DMS153 treated with DMSO at 0.1 percent for 48 hours (cell line): ENCODE data around the gene PTPRR.

ENCODE experiments used
- DNase-seq: peaks from one replicate; lab custom pipeline; 2025; ENCODE audit not compliant: unreplicated experiment; lab: John Stamatoyannopoulos, UW

PTPRR gene

DNA sequence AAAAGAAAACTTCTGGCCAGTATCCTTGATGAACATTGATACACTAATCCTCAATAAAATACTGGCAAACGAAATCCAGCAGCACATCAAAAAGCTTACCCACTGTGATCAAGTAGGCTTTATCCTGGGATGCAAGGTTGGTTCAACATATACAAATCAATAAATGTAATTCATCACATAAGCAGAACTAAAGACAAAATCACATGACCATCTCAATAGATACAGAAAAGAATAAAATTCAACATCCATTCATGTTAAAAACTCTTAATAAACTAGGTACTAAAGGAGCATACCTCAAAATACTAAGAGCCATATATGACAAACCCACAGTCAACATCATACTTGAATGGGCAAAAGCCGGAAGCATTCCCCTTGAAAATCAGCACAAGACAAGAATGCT, 211.5 kb downstream of the PTPRR start:
- DNase-seq, result no peak

DNA sequence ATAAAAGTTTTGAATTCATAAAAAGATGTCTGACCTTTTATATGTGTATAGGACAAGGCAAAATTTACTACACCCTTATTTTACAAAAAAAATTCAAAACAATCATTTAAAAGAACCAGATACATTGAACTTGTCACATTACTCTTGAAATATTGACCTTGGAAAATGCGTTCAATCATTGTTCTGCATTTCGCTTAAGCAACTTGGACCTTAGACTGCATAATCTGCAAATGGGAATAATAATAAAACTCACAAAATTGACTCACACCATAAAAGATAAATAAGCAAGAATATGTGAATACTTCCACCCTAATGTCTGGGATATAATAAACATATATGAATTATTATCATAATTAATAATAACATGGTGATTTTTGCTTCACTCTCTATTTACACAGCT, 213.9 kb downstream of the PTPRR start:
- DNase-seq, result no peak

DNA sequence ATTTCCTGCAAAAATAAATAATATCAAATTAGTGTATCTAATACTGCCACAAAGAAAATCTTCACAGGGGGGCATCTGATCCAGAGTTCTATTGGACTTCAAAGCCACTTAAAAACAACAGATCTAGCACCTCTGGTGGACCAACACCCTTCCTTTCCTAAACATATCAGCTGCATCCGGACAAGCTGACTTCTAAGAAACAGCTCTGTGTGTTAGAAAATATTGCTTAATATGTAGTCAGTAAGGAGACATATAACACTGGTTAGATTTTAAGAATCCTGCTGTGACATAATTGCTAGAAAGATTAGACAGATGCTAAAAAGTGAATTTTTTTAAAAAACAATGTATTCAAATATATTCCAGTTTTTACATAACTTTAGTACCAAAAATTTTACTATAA, 222.2 kb downstream of the PTPRR start:
- no peak for DNase-seq

DNA sequence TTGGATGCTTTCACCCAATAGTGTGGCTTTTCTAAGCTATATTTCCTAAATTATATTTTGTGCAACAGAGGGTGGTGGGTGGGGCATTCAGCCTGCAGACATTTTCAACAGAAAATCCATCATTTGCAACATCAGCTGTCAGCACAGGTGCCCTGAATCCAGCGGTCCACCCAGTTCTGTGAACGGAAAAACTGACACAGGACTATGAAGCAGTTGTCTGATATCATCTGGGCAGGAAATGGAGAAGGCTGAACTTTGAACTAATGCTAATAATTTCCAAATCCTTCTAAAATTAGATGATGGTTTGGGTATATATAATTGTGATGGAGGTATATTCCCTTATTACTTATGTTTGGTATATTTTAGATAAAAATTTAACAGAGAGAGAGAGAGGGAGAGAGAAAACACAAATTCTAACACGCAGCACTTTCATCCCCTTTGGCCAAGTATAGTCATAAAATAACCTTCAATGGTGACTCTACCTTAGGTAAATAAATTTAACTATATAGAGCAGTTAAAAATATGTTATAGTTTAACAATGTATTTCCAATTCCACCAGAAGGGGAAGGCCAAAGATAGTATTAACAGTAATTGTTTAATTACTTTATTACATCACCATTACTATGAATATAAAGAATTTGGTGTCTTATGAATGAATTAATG, 225.0 kb downstream of the PTPRR start:
- no peak for DNase-seq

DNA sequence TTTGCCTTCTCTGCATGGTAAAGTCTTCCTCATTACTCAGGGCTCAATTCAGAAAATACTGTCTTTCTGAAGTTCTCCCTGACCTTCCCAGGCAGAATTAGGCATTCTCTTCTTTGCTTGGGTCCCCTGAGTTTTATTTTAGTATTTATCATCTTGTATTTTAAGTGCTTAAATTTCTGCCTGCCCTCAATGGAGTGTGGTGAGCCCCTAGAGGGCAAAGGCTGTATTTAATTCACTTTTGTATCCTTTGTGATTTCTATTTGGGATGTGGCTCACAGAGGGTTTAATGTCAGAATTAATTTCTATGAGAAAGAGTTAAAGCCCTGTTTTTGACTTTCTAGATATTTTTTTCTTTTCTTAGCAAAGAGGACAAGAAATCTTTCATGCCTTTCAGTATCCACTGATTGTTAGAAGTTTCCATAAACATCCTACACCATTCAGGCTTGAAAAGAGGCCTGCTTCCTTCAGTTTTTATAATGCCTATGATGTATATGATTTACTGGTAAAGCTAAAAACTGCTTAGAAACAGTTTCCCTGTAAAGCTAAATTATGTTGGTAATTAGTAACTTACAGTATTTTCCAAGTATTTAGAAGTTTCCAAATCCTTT, 227.8 kb downstream of the PTPRR start:
- no peak for DNase-seq

DNA sequence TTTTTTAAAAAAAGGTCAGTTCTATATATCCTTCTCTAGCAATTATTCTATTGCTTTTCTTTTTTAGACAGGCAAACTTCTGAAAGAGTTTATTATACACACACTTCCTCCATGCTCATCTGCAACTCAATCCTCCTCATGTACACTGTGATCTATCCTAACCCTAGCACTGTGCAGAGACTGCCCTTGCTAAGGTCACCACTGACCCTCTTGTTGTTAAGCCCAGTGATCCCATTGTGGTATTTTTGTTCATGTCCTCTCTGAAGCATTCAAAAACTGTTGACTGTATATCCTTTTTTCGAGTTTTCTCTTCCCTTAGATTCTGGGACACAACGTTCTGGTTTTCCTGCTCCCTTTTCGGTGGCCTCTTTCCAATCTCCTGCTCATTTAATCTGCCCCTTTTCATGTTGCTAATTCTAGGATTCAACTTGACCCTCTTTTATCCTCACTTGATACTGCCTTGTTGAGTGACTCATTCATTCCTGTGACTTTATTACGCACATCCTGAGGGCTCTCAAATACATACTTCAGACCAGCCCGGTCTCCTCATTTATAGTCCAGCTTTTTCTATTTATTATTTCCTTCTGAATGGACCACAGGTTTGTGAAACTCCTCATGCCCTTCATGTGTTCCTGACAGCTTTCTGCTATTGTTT, 229.4 kb downstream of the PTPRR start:
- no peak for DNase-seq

DNA sequence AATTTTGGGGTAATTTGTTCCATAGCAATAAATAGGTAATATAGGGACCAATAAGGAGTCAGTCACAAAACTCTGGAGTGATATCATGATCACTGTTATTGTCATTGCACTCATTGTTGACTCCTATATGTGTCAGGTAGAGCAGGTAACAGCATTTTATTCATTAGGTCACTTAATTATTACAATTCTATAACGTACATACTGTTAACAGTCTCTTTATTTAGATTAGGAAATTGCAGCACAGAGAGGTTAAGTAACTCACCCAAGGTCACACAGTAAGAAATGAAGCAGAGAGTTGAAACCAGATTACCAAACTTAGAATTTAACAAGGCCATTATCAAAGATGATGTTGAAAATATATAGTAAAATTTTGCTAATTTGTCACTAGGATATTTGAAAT, 233.6 kb downstream of the PTPRR start:
- no peak for DNase-seq

DNA sequence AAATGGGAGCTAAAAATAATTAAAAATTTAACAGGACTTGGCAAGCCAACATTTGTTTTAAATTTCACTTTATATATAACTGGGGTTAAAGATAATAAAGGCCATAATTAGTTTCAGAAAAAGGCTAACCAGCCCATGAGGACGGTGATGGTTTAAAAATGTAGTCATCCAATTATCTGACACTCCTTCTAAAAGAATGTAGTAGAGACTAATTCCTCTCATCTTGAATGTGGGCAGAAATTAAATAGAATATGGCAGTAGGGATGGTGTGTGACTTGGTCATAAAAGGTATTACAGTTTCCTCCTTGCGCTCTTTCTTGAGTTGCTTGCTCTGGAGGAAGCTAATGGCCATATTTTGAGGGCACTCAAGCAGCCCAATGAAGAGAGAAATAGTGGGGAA, 234.2 kb downstream of the PTPRR start:
- no peak for DNase-seq

DNA sequence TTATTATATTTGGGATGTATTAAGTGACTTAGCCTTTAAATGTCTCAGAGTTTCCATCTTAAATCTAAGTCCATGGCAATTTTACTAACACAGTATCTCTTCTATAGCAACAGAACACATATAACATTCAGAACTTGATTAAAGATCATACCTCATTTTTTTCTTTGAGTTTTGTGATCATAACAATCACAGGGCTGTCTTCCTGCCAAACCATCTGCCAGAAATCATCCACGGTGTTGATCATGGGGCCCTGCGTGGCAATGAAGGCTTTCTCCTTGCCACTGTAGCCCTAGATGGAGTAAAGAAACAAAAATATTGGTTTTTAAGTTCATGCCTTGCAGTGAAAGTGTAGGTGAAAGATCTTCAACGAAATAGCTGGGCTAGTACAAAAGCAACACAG, 236.6 kb downstream of the PTPRR start:
- DNase-seq, result no peak

DNA sequence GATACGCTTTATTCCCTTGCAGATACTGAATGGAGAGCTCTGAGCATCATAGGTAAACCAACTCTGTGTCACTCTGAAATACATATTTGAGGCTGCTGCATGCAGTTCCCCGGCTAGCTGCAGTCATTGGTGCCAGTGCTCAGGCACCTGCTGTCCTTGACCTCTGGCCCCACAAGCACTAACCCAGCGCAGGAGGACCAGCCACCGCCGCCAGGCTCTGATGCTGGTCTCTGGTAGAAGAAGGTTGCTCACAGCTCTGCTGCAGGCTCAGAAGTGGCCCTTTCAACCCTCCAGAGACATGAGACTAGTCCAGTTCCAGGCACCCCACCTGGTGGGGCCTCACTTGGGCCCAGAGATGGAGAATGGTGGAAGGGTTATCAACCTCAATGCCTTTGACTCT, 248.8 kb downstream of the PTPRR start:
- no peak for DNase-seq

DNA sequence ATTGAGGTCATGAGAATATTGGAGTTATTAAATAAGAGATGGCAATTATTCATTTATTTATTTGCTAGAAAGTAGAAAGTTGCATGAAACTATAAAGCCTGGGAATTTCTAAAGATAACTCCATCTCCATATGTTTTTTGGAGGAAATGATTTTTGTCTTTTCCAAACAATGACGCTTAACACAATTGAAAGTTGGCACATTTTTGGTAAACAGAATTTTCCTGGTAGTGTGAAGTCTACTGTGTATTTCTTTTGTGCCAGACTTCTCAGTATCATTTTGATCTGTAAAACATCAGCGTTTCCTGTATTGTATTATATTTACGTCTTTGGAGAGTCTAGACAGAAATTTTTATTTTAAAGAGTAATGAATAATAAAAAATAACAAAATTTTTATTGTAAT, 249.6 kb downstream of the PTPRR start:
- DNase-seq, result no peak

DNA sequence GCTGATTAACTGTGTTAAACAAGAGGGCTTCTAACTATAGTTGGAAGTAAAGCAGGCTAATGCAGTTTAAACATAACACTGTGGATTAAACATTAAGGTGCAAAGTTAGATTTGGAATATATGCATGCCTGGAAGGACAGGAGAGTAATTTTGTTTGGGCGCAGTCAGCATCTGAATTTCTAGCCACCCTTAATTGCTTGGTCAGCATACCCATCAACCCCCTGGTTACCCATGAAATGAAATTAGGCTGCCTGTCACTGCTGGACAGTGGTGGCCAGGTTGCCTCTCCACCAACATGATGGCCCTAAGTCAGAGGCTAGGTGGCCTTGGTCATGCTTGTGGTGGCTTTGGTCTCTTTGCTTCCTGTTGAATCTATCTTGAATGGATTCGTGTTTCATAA, 253.3 kb downstream of the PTPRR start:
- DNase-seq, result no peak

DNA sequence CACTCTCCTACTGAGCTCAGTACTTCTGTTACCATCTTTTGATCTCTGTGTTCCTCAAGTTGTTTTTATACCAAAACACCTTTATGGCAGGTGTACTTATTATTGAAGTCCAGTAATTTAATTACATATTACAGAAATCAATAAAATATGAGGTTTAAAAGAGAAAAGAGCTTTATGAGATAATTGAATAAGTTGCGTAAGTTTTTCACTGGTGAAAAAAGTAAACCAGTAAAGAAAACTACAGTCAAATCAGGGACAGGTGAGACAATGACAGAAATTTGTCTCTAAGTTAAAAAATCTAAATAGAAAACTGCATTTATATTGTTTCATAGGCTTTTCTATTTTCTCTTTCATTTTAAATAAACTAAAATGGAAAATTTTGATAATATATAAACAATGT, 254.2 kb downstream of the PTPRR start:
- DNase-seq, result no peak

DNA sequence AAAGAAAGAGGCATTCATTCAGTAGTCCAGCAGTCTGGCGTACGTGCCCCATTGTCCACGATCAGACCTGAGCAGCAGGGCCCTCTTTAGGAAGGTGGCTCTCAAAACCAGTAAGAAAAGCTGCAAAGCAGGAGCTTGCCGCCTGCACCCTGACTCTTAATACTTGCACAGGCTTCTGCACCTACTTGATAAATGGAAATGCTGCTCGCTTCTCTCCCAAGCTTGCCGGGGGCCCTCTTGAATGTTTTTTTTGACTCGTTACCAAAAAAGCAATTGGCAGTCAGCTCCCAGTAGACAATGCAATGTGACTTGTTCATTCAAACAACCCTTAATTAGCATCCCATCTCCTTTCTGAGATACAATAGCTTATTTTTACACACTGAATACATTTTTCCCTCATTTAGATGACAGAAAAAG, 256.1 kb downstream of the PTPRR start:
- DNase-seq, result no peak

DNA sequence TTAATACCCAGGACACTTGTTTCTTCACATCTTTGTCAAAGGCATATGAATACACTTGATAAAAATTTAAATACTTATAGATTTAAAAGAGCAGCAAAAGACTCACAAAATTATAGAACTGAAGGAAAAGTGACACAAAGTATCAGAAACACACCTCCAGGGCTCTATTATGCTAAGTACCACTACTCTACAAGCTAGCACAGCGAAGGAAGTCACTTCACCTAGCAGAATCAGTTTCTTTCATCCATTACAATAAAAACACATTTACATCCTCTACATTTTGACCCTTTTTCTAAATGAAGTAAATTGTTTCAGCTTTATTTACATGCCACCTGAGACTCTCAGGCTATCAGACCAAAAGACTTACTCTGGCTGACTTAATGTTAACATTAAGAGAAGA, 256.7 kb downstream of the PTPRR start:
- DNase-seq, result no peak

DNA sequence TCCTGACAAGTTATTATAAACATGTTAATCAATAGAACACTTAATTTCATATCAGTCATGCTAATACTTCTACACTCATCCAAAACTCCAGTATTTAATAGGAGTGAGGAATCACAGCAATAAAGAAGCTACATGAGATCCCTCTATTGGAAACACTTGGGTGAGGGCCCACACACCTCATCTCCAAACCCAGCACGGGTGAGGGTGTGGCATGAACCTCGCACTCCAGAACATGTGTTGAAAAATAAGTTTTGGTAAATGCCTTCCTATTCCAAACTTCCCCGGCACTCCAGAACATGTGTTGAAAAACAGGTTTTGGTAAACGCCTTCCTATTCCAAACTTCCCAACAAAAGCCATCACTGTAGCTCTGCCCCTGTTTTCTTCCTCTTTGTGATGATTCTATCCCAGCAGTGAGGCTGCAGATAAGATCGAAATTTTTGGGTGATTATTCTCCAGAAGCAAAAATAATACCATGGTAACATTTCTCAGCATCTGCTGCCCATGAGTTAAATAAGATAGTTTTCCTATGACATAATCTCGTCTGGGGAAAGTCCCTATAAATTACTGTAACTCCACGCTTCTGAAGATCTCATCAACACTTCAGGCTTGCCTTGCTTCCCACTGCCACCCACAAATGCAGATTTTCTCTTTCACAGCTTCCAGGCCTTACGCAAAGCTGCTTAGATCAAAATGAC, 258.9 kb downstream of the PTPRR start:
- no peak for DNase-seq

DNA sequence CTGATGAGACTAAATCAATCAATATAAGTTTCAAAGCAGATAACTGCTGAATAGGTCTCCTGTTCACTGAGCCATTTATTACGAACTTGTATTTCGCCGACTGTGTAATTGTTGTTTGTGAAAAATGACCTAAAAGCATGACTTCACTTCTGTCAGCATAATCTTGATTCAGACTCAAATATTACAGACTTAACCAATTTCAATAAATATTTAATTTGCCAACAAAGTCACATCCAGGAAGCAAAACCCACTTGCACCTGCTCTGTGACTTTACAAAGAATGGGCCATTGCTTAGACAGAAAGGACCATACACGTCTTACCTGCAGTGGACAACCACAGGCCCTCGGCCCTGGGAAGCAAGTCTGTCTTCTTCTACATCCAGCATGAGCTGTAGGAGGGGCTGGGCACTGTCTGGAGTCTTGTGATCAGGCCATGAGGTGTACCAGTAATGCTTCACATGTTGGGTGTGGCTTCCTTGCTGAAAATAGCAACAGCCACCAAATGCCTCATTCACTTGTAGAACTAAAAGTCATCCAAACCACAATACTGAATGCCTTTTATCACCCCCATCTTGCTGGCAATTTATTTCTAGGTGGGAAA, 259.8 kb downstream of the PTPRR start:
- DNase-seq, result no peak

DNA sequence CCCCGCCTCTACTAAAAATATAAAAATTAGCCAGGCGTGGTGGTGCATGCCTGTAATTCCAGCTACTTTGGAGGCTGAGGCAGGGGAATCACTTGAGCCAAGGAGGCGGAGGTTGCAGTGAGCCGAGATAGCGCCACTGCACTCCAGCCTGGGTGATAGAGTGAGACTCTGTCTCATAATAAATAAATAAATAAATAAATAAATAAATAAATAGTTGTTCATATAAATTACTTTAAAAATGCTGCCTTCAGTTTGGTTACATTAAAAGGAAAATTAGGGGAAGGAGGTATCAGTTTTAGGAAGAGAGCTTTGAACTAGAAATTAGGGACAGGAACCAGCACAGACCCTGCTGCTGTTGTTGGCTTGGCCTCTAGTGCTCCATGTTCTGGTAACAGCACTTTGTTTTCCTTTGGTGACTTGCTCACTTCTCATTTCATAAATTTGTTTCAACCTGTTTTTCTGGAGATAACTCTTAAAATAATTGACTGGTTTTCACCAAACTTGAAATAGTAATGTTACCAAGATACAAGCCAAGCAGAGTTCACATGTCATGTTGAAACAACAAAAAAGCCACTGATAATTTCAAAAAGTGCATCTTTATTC, 260.4 kb downstream of the PTPRR start:
- DNase-seq, result no peak

DNA sequence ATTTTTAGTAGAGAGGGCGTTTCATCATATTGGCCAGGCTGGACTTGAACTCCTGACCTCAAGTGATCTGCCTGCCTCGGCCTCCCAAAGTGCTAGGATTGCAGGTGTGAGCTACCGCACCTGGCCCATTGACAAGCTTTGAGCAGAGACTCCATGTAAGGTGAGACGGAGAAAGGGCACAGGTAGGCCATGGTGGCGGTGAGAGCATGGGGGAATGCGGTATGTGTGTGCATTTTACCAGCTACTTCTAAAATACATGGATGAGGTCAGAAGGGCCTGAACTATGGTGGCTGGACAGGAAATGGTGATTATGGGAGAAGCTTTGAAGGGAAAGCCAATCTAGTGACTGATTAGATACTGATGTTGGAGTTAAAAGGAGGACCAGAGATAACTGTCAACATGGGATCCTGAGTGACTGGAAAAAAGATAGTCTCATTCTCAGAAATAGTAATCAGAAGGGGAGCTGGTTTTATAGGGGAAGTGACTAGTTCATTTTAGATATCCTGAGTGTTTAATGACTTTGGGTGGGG, 261.4 kb downstream of the PTPRR start:
- no peak for DNase-seq

DNA sequence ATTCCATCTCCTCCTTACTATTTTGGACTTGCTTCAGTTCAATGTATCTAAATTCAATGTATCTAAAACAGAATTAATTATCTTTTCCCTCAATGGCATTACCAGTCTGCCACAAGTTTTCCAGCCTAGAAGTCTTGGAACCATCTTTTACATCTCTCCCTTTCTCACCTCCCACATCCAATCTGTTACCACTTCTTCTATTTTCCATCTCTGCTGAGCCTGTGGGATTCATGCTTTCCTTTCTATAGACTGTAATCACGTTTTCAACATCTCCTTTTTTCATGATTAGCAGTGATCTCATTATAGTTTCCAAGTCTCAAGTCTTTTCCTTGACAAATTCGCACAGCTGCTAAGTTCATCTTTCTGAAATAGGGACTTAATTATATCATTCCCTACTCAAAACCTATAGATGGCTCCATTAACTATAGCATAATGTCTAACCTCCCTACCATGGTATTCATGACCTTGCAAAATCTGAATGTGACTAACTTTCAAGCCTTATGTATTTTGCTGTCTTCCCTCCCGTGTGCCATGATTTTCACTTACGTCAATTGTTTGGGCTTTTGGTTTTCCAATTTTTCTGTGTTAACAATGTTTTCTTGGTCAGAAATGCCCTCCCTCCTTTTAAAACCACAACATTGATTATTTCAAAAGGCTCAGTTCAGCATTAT, 262.8 kb downstream of the PTPRR start:
- no peak for DNase-seq

DNA sequence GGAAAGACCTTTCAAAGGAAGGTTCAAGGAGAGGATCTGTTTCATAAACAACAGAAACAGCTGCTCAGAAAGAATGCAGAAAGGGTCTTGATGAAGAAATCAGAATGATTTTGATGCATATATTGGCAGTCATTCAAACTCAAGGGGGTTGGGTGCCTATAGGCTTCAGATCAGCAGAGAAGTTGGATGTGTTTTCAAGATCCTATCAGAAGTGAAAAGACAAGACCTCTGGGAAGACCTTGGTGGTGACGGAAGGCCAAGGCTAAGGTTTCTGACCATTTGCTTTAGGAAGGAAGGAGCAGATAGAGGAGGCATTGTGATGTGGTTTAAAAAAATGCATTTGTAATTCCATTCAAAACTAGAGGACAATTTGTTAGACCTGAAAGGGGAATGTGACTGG, 268.1 kb downstream of the PTPRR start:
- no peak for DNase-seq
